Chondrocyte (in vitro differentiated cells): Measurements from ENCODE around the gene DUOX2. TPM values are rescaled to one million over a fixed set of nuclear protein-coding genes. Genes with fewer than 3 reads are reported as not detected.

Experiments used
- DNase-seq: peaks from one replicate; pipeline ENCODE4 v3.0.0; 2021; ENCODE audit warnings: mixed read lengths, low spot score
- H3K27ac Mint-ChIP-seq: one replicate; pipeline ENCODE4 v1.8.0; 2021; ENCODE audit warnings: mild to moderate bottlenecking, moderate library complexity, mixed read lengths; ENCODE audit not compliant: unreplicated experiment
- H3K27me3 Mint-ChIP-seq: 2 replicates; pipeline ENCODE4 v1.8.0; 2021; ENCODE audit warnings: low read depth, mixed read lengths
- H3K36me3 Mint-ChIP-seq: 2 replicates; pipeline ENCODE4 v1.8.0; 2021; ENCODE audit warnings: low read depth, mixed read lengths
- H3K4me1 Mint-ChIP-seq: 2 replicates; pipeline ENCODE4 v1.8.0; 2021; ENCODE audit warnings: low read depth, mild to moderate bottlenecking, mixed read lengths
- H3K4me3 Mint-ChIP-seq: one replicate; pipeline ENCODE4 v1.8.0; 2021; ENCODE audit warnings: mild to moderate bottlenecking, moderate library complexity, mixed read lengths; ENCODE audit not compliant: unreplicated experiment
- H3K9me3 Mint-ChIP-seq: 2 replicates; pipeline ENCODE4 v1.8.0; 2021; ENCODE audit warnings: low read depth, mixed read lengths
- total RNA-seq: library from RNA; stranded (reverse); gene quantifications from 3 replicates; pipeline ENCODE4 v1.2.1, GENCODE V29; 2021
- TF ChIP-seq, protein P1 (sequence below): fragments of 200-600 bp; sonication (generic); IDR thresholded peaks from 2 replicates; pipeline ENCODE4 v1.5.0; 2021; ENCODE audit warnings: antibody characterized with exemption, mild to moderate bottlenecking, moderate library complexity

DUOX2 gene
- total RNA-seq, 1 donor from 2014 or later = not detected

DNA sequence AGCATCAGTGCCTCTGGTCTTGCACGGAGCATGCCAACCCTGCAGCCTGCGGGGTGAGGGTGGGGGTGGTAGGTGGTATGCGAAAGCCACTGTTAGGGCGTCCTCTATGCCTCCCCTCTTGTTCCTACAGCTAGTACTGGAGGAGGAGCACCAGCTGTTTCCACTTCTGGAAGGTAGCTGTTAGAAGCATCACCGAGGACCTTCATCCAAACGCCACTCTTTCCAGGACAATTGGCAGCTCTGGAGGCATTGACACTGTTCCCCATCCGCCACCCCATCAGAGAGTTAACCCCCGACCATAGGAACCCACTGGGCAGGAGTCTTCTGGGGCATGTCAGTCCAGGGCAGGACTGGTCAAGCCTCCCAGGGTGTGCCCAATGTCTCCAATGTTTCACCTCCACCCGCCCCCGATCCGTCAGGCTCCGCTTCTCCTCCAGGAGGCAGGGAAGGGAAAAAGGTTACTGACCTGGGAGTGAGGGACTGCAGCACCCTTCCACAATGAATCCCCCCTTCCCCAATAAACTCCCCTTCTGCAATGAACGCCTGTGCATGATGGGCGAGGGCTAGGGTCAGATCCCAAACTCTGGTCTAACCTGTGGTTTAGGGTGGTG, 487 bp downstream of the DUOX2 start:
- DNase-seq = no peak
- Mint-ChIP-seq H3K36me3 (peaks cover 2% of the 10 kb centered on the region), H3K27ac (no peak overlapping the region), H3K4me3 (no peak overlapping the region), H3K27me3 (peaks cover 57% of the 10 kb centered on the region), H3K4me1 (peaks cover 24% of the 10 kb centered on the region), H3K9me3 (no peaks in the 10 kb centered on the region)
- TF ChIP-seq, protein P1, sequence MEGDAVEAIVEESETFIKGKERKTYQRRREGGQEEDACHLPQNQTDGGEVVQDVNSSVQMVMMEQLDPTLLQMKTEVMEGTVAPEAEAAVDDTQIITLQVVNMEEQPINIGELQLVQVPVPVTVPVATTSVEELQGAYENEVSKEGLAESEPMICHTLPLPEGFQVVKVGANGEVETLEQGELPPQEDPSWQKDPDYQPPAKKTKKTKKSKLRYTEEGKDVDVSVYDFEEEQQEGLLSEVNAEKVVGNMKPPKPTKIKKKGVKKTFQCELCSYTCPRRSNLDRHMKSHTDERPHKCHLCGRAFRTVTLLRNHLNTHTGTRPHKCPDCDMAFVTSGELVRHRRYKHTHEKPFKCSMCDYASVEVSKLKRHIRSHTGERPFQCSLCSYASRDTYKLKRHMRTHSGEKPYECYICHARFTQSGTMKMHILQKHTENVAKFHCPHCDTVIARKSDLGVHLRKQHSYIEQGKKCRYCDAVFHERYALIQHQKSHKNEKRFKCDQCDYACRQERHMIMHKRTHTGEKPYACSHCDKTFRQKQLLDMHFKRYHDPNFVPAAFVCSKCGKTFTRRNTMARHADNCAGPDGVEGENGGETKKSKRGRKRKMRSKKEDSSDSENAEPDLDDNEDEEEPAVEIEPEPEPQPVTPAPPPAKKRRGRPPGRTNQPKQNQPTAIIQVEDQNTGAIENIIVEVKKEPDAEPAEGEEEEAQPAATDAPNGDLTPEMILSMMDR = no peak

GRCh38 chr15:45112591-45113379, 1.2 kb downstream of the DUOX2 start:
- peaks cover 57% of the 10 kb centered on the region for H3K27me3 Mint-ChIP-seq
- peaks cover 2% of the 10 kb centered on the region for H3K36me3 Mint-ChIP-seq
- no peaks in the 10 kb centered on the region for H3K9me3 Mint-ChIP-seq
- H3K4me1 Mint-ChIP-seq = peaks cover 18% of the 10 kb centered on the region
- H3K4me3 Mint-ChIP-seq = peak overlapping the region; percentile 51
- no peak overlapping the region for H3K27ac Mint-ChIP-seq
- TF ChIP-seq, protein P1 = no peak
- DNase-seq = peak; percentile 79

- peaks cover 17% of the 10 kb centered on the region for H3K4me1 Mint-ChIP-seq
- no peak overlapping the region for H3K27ac Mint-ChIP-seq
- H3K36me3 Mint-ChIP-seq = peaks cover 2% of the 10 kb centered on the region
- H3K27me3 Mint-ChIP-seq = peaks cover 58% of the 10 kb centered on the region
- TF ChIP-seq, protein P1 = no peak
- no peaks in the 10 kb centered on the region for H3K9me3 Mint-ChIP-seq
- peak overlapping the region; percentile 51 for H3K4me3 Mint-ChIP-seq
- DNase-seq = no peak
Measured at GRCh38 chr15:45112143-45112590, 1.8 kb downstream of the DUOX2 start.

DNA sequence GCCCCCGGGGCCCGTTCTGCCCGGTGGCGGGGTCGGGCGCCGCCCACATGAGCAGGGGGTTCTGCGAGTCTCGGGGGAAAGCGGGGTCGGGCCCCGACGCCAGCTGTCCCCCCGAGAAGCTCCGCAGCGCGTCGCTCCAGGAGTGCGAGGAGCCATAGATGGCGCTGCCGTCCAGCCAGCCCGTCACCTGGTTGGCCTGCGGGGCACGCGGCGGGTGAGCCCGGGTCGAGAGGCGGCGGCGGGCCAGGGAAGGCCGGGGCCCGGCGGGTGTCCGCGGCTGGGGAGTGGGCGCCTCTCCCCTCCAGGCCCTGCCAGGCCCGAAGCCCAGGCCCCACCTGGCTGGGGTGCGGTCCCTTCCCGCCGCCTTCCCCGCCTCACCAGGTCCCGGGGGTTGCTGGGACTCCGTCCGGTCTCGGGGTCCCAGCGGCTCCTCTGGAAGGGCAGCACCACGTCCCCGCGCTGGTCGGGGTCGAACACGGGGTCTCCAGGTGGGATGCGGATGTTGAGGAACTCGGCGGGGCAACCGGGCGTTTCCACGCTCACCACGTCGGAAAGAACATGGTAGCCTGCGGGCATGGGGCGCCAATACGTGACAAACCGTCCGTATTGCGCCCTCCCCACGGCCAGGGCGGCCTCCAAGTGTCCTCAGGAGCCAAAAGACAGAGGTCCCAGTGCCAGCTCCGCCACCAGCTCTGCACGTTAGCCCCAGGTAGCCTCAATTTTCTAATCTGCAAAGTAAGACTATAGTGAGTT, 2.4 kb downstream of the DUOX2 start:
- Mint-ChIP-seq H3K27ac (no peak overlapping the region), H3K4me1 (peaks cover 17% of the 10 kb centered on the region), H3K27me3 (peaks cover 61% of the 10 kb centered on the region), H3K9me3 (no peaks in the 10 kb centered on the region), H3K36me3 (peaks cover 2% of the 10 kb centered on the region), H3K4me3 (peak overlapping the region; percentile 51)
- TF ChIP-seq, protein P1 = no peak
- DNase-seq = peak; percentile 83

DNA sequence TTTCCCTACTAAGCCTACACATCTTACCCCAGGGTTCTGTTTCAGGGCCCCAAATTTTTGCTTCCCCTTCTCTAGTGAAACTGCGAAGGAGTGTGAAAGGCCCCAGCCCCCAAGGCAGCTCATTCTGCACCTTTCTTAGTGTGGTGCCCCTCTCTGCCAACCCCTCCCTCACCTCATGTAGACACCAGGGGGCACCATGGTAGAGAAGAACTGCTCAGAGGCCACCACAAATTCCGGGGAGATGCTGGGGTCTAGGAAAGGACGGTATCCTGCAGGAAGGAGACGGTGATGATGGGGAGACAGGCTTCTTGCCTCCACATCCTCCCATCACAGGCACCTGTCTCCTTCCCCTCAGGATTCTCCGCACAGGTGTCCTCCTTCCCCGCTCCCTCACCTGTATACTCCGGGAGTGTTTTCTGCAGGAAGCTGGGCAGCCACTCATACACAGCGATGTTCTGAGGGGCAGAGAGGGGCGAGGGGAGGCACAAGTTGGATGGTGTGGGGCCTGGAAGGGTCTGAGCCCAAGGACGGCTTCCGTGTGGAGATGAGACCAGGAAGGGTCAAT, 3.6 kb downstream of the DUOX2 start:
- no peak overlapping the region for H3K4me3 Mint-ChIP-seq
- TF ChIP-seq, protein P1 = peak; percentile 27
- peaks cover 2% of the 10 kb centered on the region for H3K36me3 Mint-ChIP-seq
- H3K27me3 Mint-ChIP-seq = peaks cover 66% of the 10 kb centered on the region
- H3K27ac Mint-ChIP-seq = no peak overlapping the region
- DNase-seq = no peak
- peaks cover 17% of the 10 kb centered on the region for H3K4me1 Mint-ChIP-seq
- H3K9me3 Mint-ChIP-seq = no peaks in the 10 kb centered on the region
